ENCODE measurements around the gene PRSS21.

GRCh38 chr16:2859686-2860265, 42.7 kb downstream of the PRSS21 start:
- TF ChIP-seq CTCF (IDR thresholded peaks at IDR 0.05; ENCODE audit: low read depth, low read length) (no peak), EZH2phosphoT487 (IDR thresholded peaks at IDR 0.05; ENCODE audit: low read depth) (no peak)
